Mucosa of rectum (tissue), 2 donors: ENCODE data around the gene OOSP1.
"Not testable (repeated sequence)": the region's sequence is repeated elsewhere in the genome, so short reads cannot be mapped to it uniquely, and the experiment has no call there.

Source experiments
- H3K27ac ChIP-seq, 2 donors: one replicate each; pipeline ENCODE4 v1.7.0; 2013; ENCODE audit warnings: inconsistent platforms in 2 of 2, low read depth in 2 of 2, low read length in 2 of 2
- H3K27me3 ChIP-seq, 2 donors: one replicate each; pipeline ENCODE4 v1.7.0; 2013; ENCODE audit warnings: low read length in 2 of 2; ENCODE audit not compliant: control insufficient read depth in 2 of 2, insufficient read depth in 2 of 2
- H3K36me3 ChIP-seq, 2 donors: one replicate each; pipeline ENCODE4 v1.7.0; 2013; ENCODE audit warnings: low read length in 2 of 2; ENCODE audit not compliant: control insufficient read depth in 2 of 2, insufficient read depth in 2 of 2
- H3K4me1 ChIP-seq, 2 donors: one replicate each; pipeline ENCODE4 v1.7.0; 2013; ENCODE audit warnings: low read length in 2 of 2, mild to moderate bottlenecking in 1 of 2; ENCODE audit not compliant: control insufficient read depth in 2 of 2, insufficient read depth in 2 of 2
- H3K4me3 ChIP-seq, 2 donors: one replicate each; pipeline ENCODE4 v1.7.0; 2013; ENCODE audit warnings: low read length in 2 of 2
- H3K9ac ChIP-seq, 2 donors: one replicate each; pipeline ENCODE4 v1.7.0; 2013; ENCODE audit warnings: low read length in 2 of 2, low read depth in 1 of 2, mild to moderate bottlenecking in 1 of 2
- H3K9me3 ChIP-seq, 2 donors: one replicate each; pipeline ENCODE4 v1.7.0; 2013; ENCODE audit warnings: low read length in 2 of 2; ENCODE audit not compliant: control insufficient read depth in 2 of 2
- donor health status: healthy.
- donor health status: Normal muscosa, but diverticular disease.

OOSP1 gene

GRCh38 chr11:59938132-59938531, at the start of gene OOSP1:
OOSP1 (plus strand) TSS chr11:59938432; CDS start chr11:59938455, 23 bp downstream.
- H3K27me3 ChIP-seq: no peaks in the 10 kb centered on the region
- H3K36me3 ChIP-seq: no peaks in the 10 kb centered on the region
- H3K9me3 ChIP-seq: no peaks in the 10 kb centered on the region
- H3K4me3 ChIP-seq: no peak within 1 kb of the TSS
- no peaks in the 10 kb centered on the region for H3K4me1 ChIP-seq
- no peak within 1 kb of the TSS for H3K27ac ChIP-seq
- H3K9ac ChIP-seq: no peak within 1 kb of the TSS

- Histone ChIP-seq H3K9me3 (no peaks in the 10 kb centered on the region), H3K36me3 (no peaks in the 10 kb centered on the region), H3K9ac (no peak overlapping the region), H3K27me3 (no peaks in the 10 kb centered on the region), H3K27ac (no peak overlapping the region), H3K4me1 (no peaks in the 10 kb centered on the region), H3K4me3 (no peak overlapping the region)
Measured at GRCh38 chr11:59891781-59892181, 46.5 kb upstream of the OOSP1 start.

- H3K27me3 ChIP-seq: no peaks in the 10 kb centered on the region
- H3K9ac ChIP-seq: no peak overlapping the region
- H3K9me3 ChIP-seq: no peaks in the 10 kb centered on the region
- no peak overlapping the region for H3K4me3 ChIP-seq
- H3K4me1 ChIP-seq: no peaks in the 10 kb centered on the region
- no peak overlapping the region for H3K27ac ChIP-seq
- H3K36me3 ChIP-seq: no peaks in the 10 kb centered on the region
Measured at GRCh38 chr11:59894616-59895015, 43.6 kb upstream of the OOSP1 start.

- H3K4me1 ChIP-seq: peaks cover 0 to 3% of the 10 kb centered on the region in 2 donors
- no peak overlapping the region for H3K9ac ChIP-seq
- H3K4me3 ChIP-seq: no peak overlapping the region
- no peaks in the 10 kb centered on the region for H3K9me3 ChIP-seq
- H3K27ac ChIP-seq: no peak overlapping the region
- no peaks in the 10 kb centered on the region for H3K27me3 ChIP-seq
- H3K36me3 ChIP-seq: no peaks in the 10 kb centered on the region
Measured at GRCh38 chr11:59898046-59898445, 40.2 kb upstream of the OOSP1 start.

GRCh38 chr11:59898650-59899049, 39.6 kb upstream of the OOSP1 start:
- H3K27me3 ChIP-seq: no peaks in the 10 kb centered on the region
- H3K4me1 ChIP-seq: peaks cover 0 to 3% of the 10 kb centered on the region in 2 donors
- H3K36me3 ChIP-seq: no peaks in the 10 kb centered on the region
- no peaks in the 10 kb centered on the region for H3K9me3 ChIP-seq
- no peak overlapping the region for H3K4me3 ChIP-seq
- no peak overlapping the region for H3K9ac ChIP-seq
- no peak overlapping the region for H3K27ac ChIP-seq

- Histone ChIP-seq H3K9ac (no peak overlapping the region), H3K9me3 (no peaks in the 10 kb centered on the region), H3K36me3 (no peaks in the 10 kb centered on the region), H3K4me1 (peaks cover 0 to 3% of the 10 kb centered on the region in 2 donors), H3K27ac (no peak overlapping the region), H3K27me3 (no peaks in the 10 kb centered on the region), H3K4me3 (no peak overlapping the region)
Measured at GRCh38 chr11:59899532-59899931, 38.7 kb upstream of the OOSP1 start.

GRCh38 chr11:59900366-59901126, 37.7 kb upstream of the OOSP1 start:
- Histone ChIP-seq H3K27ac (no peak overlapping the region), H3K4me1 (peaks cover 0 to 3% of the 10 kb centered on the region in 2 donors), H3K36me3 (no peaks in the 10 kb centered on the region), H3K27me3 (no peaks in the 10 kb centered on the region), H3K9ac (no peak overlapping the region), H3K4me3 (no peak overlapping the region), H3K9me3 (no peaks in the 10 kb centered on the region)

- no peaks in the 10 kb centered on the region for H3K9me3 ChIP-seq
- H3K9ac ChIP-seq: no peak overlapping the region
- H3K4me1 ChIP-seq: peaks cover 0 to 3% of the 10 kb centered on the region in 2 donors
- H3K36me3 ChIP-seq: no peaks in the 10 kb centered on the region
- H3K4me3 ChIP-seq: no peak overlapping the region
- H3K27ac ChIP-seq: no peak overlapping the region
- H3K27me3 ChIP-seq: no peaks in the 10 kb centered on the region
Measured at GRCh38 chr11:59901306-59901705, 36.9 kb upstream of the OOSP1 start.

- not testable (repeated sequence) for H3K4me3 ChIP-seq, H3K36me3 ChIP-seq, H3K9ac ChIP-seq, H3K9me3 ChIP-seq, H3K4me1 ChIP-seq, H3K27me3 ChIP-seq, H3K27ac ChIP-seq
Measured at GRCh38 chr11:59903569-59903968, 34.7 kb upstream of the OOSP1 start.

- no peak overlapping the region for H3K27ac ChIP-seq
- H3K36me3 ChIP-seq: no peaks in the 10 kb centered on the region
- H3K9ac ChIP-seq: no peak overlapping the region
- no peaks in the 10 kb centered on the region for H3K27me3 ChIP-seq
- H3K9me3 ChIP-seq: peaks cover 10 to 14% of the 10 kb centered on the region in 2 donors
- H3K4me1 ChIP-seq: no peaks in the 10 kb centered on the region
- H3K4me3 ChIP-seq: no peak overlapping the region
Measured at GRCh38 chr11:59918480-59918879, 19.8 kb upstream of the OOSP1 start.
